AG04449 (cell line): ENCODE measurements around the gene KRTAP6-3.

Experiments
- CTCF ChIA-PET: fragments of 350-600 bp; formaldehyde crosslinking; extraction: SDS; loops from one replicate; lab custom pipeline; 2021; ENCODE audit warnings: antibody characterized with exemption; lab: Yijun Ruan, JAX
- POLR2A ChIA-PET: fragments of 400-600, 350-600 bp; formaldehyde crosslinking; extraction: SDS; loops from one replicate; lab custom pipeline; 2020; ENCODE audit warnings: antibody characterized with exemption, inconsistent platforms; lab: Yijun Ruan, JAX
- DNase-seq: peaks from one replicate; pipeline ENCODE4 v3.0.0-alpha.2; 2010; ENCODE audit warnings: low read depth, low spot score
- H3K4me3 ChIP-seq: 2 replicates; pipeline ENCODE4 v1.5.1; 2011; ENCODE audit warnings: low read depth, mild to moderate bottlenecking, control low read depth, low read length
- CTCF ChIP-seq: IDR thresholded peaks from one replicate; pipeline ENCODE4 v1.5.1; 2011; ENCODE audit warnings: mild to moderate bottlenecking, moderate library complexity, low read length, control low read depth, inconsistent platforms; ENCODE audit not compliant: insufficient read depth; ENCODE audit errors: missing control alignments

KRTAP6-3 gene

GRCh38 chr21:30615199-30615598 lies 23.0 kb downstream of the KRTAP6-3 start:
- H3K4me3 ChIP-seq = no peak overlapping the region
- no peak for TF ChIP-seq CTCF
- POLR2A ChIA-PET = no interaction called here
- CTCF ChIA-PET = no interaction called here
- DNase-seq = no peak

GRCh38 chr21:30616125-30616524 lies 23.9 kb downstream of the KRTAP6-3 start, which contains the start of gene KRTAP20-1:
Gene KRTAP20-1, plus strand, starts transcription at chr21:30616425. Its CDS starts 30 bp downstream, at chr21:30616455.
- ChIA-PET POLR2A (no interaction called here), CTCF (no interaction called here)
- H3K4me3 ChIP-seq = no peak within 1 kb of the TSS
- no peak for DNase-seq
- TF ChIP-seq CTCF = no peak

- ChIA-PET CTCF (no interaction called here), POLR2A (no interaction called here)
- H3K4me3 ChIP-seq = no peak overlapping the region
- DNase-seq = no peak
- no peak for TF ChIP-seq CTCF
Observed at GRCh38 chr21:30620080-30620479, 27.8 kb downstream of the KRTAP6-3 start.

- ChIA-PET CTCF (no interaction called here), POLR2A (no interaction called here)
- no peak for DNase-seq
- TF ChIP-seq CTCF = no peak
- no peak within 1 kb of the TSS for H3K4me3 ChIP-seq
Observed at GRCh38 chr21:30620522-30620921, 28.3 kb downstream of the KRTAP6-3 start, which contains the start of gene KRTAP20-4. Gene KRTAP20-4, plus strand, starts transcription at chr21:30620627.

- ChIA-PET CTCF (interaction anchor here (0.6 kb wide), 1 partner anchor 197 kb away, joined by 3 read pairs; no protein-coding TSS in a partner anchor), POLR2A (no interaction called here)
- no peak overlapping the region for H3K4me3 ChIP-seq
- TF ChIP-seq CTCF = no peak
- no peak for DNase-seq
Observed at GRCh38 chr21:30623362-30623761, 31.1 kb downstream of the KRTAP6-3 start.

- no peak for DNase-seq
- TF ChIP-seq CTCF = no peak
- ChIA-PET CTCF (no interaction called here), POLR2A (no interaction called here)
- H3K4me3 ChIP-seq = no peak overlapping the region
Observed at GRCh38 chr21:30625449-30626165, 33.4 kb downstream of the KRTAP6-3 start.
